Uterus (tissue), 4 donors: ENCODE data around the gene ALG12. TPM values are rescaled to one million over a fixed set of nuclear protein-coding genes. Genes with fewer than 3 reads are reported as not detected.

ENCODE experiments used
- DNase-seq, 2 donors: peaks; one replicate each; pipeline ENCODE4 v3.0.0-alpha.2; 2019 to 2020
- H3K27ac ChIP-seq, 2 donors: fragments of 200-600 bp; sonication (generic); 1 replicate in 1 of 2; 2 replicates in 1 of 2; pipeline ENCODE4 v1.5.1; 2016 to 2018
- H3K27me3 ChIP-seq, 2 donors: fragments of 200-600 bp; sonication (generic); one replicate each; pipeline ENCODE4 v1.5.1; 2018 to 2019; ENCODE audit warnings: control low read depth in 1 of 2
- H3K36me3 ChIP-seq, 2 donors: fragments of 200-600 bp; sonication (generic); one replicate each; pipeline ENCODE4 v1.5.1; 2019; ENCODE audit warnings: control low read depth in 1 of 2
- H3K4me1 ChIP-seq, 2 donors: fragments of 200-600 bp; sonication (generic); one replicate each; pipeline ENCODE4 v1.5.1; 2018 to 2019; ENCODE audit warnings: control low read depth in 1 of 2
- H3K4me3 ChIP-seq, 2 donors: fragments of 200-600 bp; sonication (generic); 1 replicate in 1 of 2; 2 replicates in 1 of 2; pipeline ENCODE4 v1.5.1; 2018 to 2019; ENCODE audit warnings: mild to moderate bottlenecking in 1 of 2
- H3K9me3 ChIP-seq, 2 donors: fragments of 200-600 bp; sonication (generic); one replicate each; pipeline ENCODE4 v1.5.1; 2019; ENCODE audit warnings: control low read depth in 1 of 2
- CTCF ChIP-seq, 4 experiments: fragments of 200-600 bp in 2 of 4; fragments of 450-650 bp in 2 of 4; sonication (generic) in 2 of 4; IDR thresholded peaks; one replicate each; pipeline ENCODE4 v1.5.1; 2016 to 2019; ENCODE audit warnings: antibody characterized with exemption in 4 of 4, mild to moderate bottlenecking in 2 of 4, moderate library complexity in 1 of 4
- POLR2A ChIP-seq, 2 donors: fragments of 450-650 bp; IDR thresholded peaks; one replicate each; pipeline ENCODE4 v1.6.1; 2016; ENCODE audit warnings: antibody characterized with exemption in 2 of 2, mild to moderate bottlenecking in 1 of 2, moderate library complexity in 1 of 2
- intact Hi-C: fragments of 100-400 bp; cut with DNase I; formaldehyde crosslinking; loops from one replicate; pipeline ENCODE4 v1.15.1; 2023; ENCODE audit warnings: low total_unique reads
- total RNA-seq, 4 donors: library from RNA; depleted of rRNA in 3 of 4; stranded (reverse); fragments of >200 nt in 3 of 4; gene quantifications; one replicate each; pipeline versions ENCODE4 v1.1.0 to v1.2.4, GENCODE V29; 2014 to 2023
- donor health status: DM: yes; HTN: yes; CAD: no.

ALG12 gene
- total RNA-seq, 4 donors from 2014 or later = 11.8 to 22.5 (median 18.3) TPM

DNA sequence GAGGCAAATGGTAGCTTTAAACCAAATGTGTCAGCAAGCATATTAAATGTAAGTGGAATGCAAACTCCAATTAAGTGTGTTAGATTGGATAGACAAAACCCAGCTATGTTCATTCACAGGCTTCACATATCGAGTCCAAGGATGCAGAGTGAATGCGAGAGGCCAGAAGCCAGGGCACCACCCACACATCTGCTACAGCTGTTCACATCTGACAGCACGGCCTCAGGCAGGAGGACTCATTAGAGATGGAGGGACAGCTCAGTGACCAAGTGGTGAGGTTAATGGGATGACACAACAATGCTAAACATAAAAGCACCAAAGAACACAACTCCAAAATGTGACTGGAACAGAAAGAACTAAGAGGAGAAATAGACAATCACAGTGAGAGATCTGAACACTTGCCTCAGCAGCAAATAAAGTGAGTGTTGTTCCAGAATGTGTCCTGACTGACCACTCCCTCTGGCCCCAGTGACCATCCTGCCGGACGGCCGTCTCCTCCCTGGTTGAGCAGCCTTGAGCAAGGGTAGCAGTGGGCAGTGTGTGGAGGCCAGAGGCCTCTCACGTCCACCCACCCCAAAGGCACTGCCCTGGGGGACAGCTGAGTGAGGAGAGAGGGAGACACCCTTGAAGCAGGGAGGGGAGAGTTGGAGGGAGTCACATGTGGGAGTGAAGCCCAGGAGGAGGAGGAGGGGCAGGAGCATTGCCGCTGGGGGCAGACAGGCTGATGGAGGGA is 23.8 kb downstream of the ALG12 start:
- no peaks in the 10 kb centered on the region for H3K36me3 ChIP-seq
- H3K9me3 ChIP-seq = no peaks in the 10 kb centered on the region
- intact Hi-C loops = no loop called here
- no peak for TF ChIP-seq CTCF (IDR thresholded peaks at IDR 0.05)
- no peak for DNase-seq
- H3K4me3 ChIP-seq = no peak overlapping the region
- no peaks in the 10 kb centered on the region for H3K4me1 ChIP-seq
- H3K27ac ChIP-seq = no peak overlapping the region
- no peaks in the 10 kb centered on the region for H3K27me3 ChIP-seq

DNA sequence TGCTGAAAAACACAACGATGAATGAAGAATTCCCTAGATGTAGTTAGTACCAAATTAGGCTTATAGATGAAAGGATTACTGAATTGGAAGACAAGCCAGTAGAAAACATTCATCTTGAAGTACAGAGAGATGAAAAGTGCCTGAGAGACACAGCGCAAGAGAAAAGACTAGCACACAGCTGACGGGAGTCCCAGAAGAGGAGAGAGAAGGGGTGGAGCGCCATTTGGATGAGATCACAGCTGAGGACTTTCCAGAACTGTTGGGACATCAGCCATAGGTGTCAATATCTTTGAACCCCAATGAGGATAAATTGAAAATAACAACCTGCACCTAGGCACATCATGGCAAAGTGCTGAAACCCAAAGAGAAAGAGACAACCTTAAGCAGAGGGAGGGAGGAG is 25.2 kb downstream of the ALG12 start:
- Histone ChIP-seq H3K27me3 (no peaks in the 10 kb centered on the region), H3K4me3 (no peak overlapping the region), H3K27ac (no peak overlapping the region), H3K9me3 (no peaks in the 10 kb centered on the region), H3K36me3 (no peaks in the 10 kb centered on the region), H3K4me1 (no peaks in the 10 kb centered on the region)
- DNase-seq = no peak
- intact Hi-C loops = no loop called here
- TF ChIP-seq POLR2A (IDR thresholded peaks at IDR 0.05) = no peak
- TF ChIP-seq CTCF (IDR thresholded peaks at IDR 0.05) = no peak

DNA sequence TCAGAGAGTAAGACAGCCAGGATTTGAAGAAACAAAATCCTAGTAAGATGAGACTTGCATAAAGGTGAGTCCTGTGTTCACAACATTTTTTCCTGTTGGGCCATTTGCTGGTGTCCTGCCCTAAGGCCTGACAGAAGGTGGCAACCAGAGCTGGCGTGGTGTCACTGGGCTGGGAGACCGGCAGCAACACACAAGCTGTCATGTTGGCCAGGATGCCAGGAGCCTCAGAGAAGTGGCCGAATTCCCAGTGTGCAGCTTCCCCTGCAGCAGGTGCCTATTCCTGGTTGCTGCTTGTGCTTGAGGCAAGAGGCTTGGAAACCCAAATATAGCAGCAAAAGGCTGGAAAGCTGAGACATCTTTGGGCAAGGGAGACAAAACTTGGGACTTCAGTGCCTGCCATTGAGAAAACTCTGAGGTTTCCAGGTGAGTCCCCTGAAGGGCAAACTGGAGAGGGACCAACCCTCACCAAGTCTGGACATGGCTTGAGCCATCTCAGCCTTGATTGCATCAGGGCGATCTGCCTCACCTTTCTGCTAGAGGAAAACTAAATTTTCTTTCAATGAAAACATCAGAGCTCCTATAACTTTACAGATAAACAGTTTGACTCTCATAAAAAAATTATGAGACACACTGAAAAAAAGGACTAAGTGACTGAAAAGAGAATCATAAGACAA is 25.9 kb downstream of the ALG12 start:
- no peak overlapping the region for H3K4me3 ChIP-seq
- no peak for TF ChIP-seq CTCF (IDR thresholded peaks at IDR 0.05)
- TF ChIP-seq POLR2A (IDR thresholded peaks at IDR 0.05) = no peak
- intact Hi-C loops = no loop called here
- no peak for DNase-seq
- no peaks in the 10 kb centered on the region for H3K27me3 ChIP-seq
- no peaks in the 10 kb centered on the region for H3K9me3 ChIP-seq
- no peaks in the 10 kb centered on the region for H3K36me3 ChIP-seq
- H3K4me1 ChIP-seq = no peaks in the 10 kb centered on the region
- H3K27ac ChIP-seq = no peak overlapping the region

GRCh38 chr22:49889071-49889470 is 29.2 kb downstream of the ALG12 start:
- Histone ChIP-seq H3K9me3 (no peaks in the 10 kb centered on the region), H3K4me3 (no peak overlapping the region), H3K4me1 (no peaks in the 10 kb centered on the region), H3K27ac (no peak overlapping the region), H3K36me3 (no peaks in the 10 kb centered on the region), H3K27me3 (no peaks in the 10 kb centered on the region)
- TF ChIP-seq POLR2A (IDR thresholded peaks at IDR 0.05) (no peak), CTCF (IDR thresholded peaks at IDR 0.05) (no peak)
- intact Hi-C loops = no loop called here
- DNase-seq = no peak

DNA sequence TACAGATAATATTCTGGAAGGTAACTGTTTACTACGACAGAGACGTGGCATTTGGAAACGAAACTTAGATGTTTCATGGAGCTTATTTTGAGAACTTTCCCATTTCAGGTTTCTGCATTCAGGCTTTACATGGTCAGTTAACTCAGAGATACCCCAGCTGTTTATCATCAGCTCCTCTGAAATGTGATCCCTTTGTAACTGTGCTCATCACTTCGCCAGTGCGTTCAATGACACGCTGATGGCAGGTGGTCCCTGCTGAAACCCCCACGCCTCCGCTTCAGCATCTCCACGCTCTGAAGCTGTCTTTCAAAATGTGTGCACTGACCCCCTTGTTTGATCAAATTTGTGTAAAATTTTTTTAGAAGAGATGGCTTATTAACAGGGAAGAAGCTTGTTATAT is 30.5 kb downstream of the ALG12 start:
- no peaks in the 10 kb centered on the region for H3K9me3 ChIP-seq
- no peaks in the 10 kb centered on the region for H3K36me3 ChIP-seq
- H3K4me1 ChIP-seq = no peaks in the 10 kb centered on the region
- no peak for DNase-seq
- no peaks in the 10 kb centered on the region for H3K27me3 ChIP-seq
- TF ChIP-seq POLR2A (IDR thresholded peaks at IDR 0.05) (no peak), CTCF (IDR thresholded peaks at IDR 0.05) (no peak)
- intact Hi-C loops = no loop called here
- no peak overlapping the region for H3K27ac ChIP-seq
- H3K4me3 ChIP-seq = no peak overlapping the region
